Measurements from ENCODE around the gene CATSPERB. TPM values are rescaled to one million over a fixed set of nuclear protein-coding genes. Genes with fewer than 3 reads are reported as not detected.
"Not testable (repeated sequence)": the region's sequence is repeated elsewhere in the genome, so short reads cannot be mapped to it uniquely, and the experiment has no call there.

The CATSPERB gene
- total and polyA plus RNA-seq, 2 of the 8 experiments (the other 6 are each of a cell fraction or from before 2014, with no cell fraction given): 0.11 to 0.30 TPM

- no peak for TF ChIP-seq CTCF (IDR thresholded peaks at IDR 0.05; ENCODE audit: control extremely low read depth in 1 of 3, insufficient read depth in 1 of 3, low read depth in 1 of 3, low read length in 3 of 3)
- TF ChIP-seq POLR2A (IDR thresholded peaks at IDR 0.05; ENCODE audit: control extremely low read depth in 1 of 2, low read depth in 2 of 2, low read length in 2 of 2): no peak
- no peak for TF ChIP-seq ZNF274 (IDR thresholded peaks at IDR 0.05; ENCODE audit: borderline replicate concordance, extremely low read depth, low read length)
- TF ChIP-seq CTBP2 (IDR thresholded peaks at IDR 0.05; ENCODE audit: borderline replicate concordance, insufficient read depth, insufficient read length, low read length): no peak
- no peak for TF ChIP-seq JUND (IDR thresholded peaks at IDR 0.05; ENCODE audit: low read length)
- TF ChIP-seq JUN (IDR thresholded peaks at IDR 0.05; ENCODE audit: low read depth, low read length): no peak
- TF ChIP-seq, protein P1, sequence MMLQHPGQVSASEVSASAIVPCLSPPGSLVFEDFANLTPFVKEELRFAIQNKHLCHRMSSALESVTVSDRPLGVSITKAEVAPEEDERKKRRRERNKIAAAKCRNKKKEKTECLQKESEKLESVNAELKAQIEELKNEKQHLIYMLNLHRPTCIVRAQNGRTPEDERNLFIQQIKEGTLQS (IDR thresholded peaks at IDR 0.05; ENCODE audit: insufficient read depth, low read depth, low read length): no peak
Observed at GRCh38 chr14:91595736-91596135, 136.2 kb downstream of the CATSPERB start (continued).

DNA sequence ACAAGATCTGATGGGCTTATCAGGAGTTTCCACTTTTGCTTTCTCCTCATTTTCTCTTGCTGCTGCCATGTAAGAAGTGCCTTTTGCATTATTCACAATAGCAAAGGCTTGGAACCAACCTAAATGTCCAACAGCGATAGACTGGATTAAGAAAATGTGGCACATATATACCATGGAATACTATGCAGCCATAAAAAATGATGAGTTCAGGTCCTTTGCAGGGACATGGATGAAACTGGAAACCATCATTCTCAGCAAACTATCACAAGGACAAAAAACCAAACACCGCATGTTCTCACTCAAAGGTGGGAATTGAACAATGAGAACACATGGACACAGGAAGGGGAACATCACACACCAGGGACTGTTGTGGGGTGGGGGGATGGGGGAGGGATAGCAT is 137.9 kb downstream of the CATSPERB start:
- H2BK12ac ChIP-seq (ENCODE audit: low read depth, low read length); H3K27me3 ChIP-seq (replicated peaks in 1 of 4; ENCODE audit: control insufficient read depth in 3 of 4, extremely low read depth in 1 of 4, insufficient read depth in 3 of 4, low read length in 3 of 4); H3K27ac ChIP-seq (ENCODE audit: low read depth, low read length); H4K91ac ChIP-seq (replicated peaks; ENCODE audit: insufficient read length, low read length); H2AK5ac ChIP-seq (ENCODE audit: low read depth, low read length); H2BK120ac ChIP-seq (replicated peaks; ENCODE audit: low read depth, low read length); H3K9ac ChIP-seq (replicated peaks in 1 of 4; ENCODE audit: extremely low read depth in 1 of 4, low read depth in 3 of 4, low read length in 3 of 4); H2BK20ac ChIP-seq (ENCODE audit: low read length); CTCF ChIA-PET (ENCODE audit: partially characterized antibody); POLR2A ChIA-PET (ENCODE audit: partially characterized antibody); H3K79me1 ChIP-seq (ENCODE audit: low read depth, low read length); H3K56ac ChIP-seq (replicated peaks; ENCODE audit: insufficient read length, low read depth, low read length); H2AFZ ChIP-seq (ENCODE audit: low read length); H3K14ac ChIP-seq (ENCODE audit: insufficient read length); H3K79me2 ChIP-seq (ENCODE audit: control insufficient read depth in 1 of 2, insufficient read depth in 2 of 2, low read length in 2 of 2); H3K23ac ChIP-seq (ENCODE audit: insufficient read length); H3K36me3 ChIP-seq (ENCODE audit: control insufficient read depth in 2 of 4, insufficient read depth in 4 of 4, low read length in 3 of 4); H3K4me3 ChIP-seq (ENCODE audit: extremely low read depth in 1 of 4, insufficient read depth in 2 of 4, low read depth in 3 of 4, low read length in 4 of 4); H4K8ac ChIP-seq (ENCODE audit: extremely low read depth, insufficient read depth, low read length); H2BK15ac ChIP-seq (ENCODE audit: low read length); H3K4ac ChIP-seq (replicated peaks; ENCODE audit: insufficient read length, low read depth, low read length); H3K9me3 ChIP-seq (ENCODE audit: insufficient read depth in 2 of 2, low read depth in 1 of 2, low read length in 1 of 2); FAIRE-seq; H4K5ac ChIP-seq (ENCODE audit: insufficient read length, low read depth, low read length); H4K20me1 ChIP-seq (replicated peaks in 1 of 2; ENCODE audit: control insufficient read depth in 1 of 2, insufficient read depth in 2 of 2, low read length in 2 of 2); H3K4me1 ChIP-seq (replicated peaks in 1 of 4; ENCODE audit: control insufficient read depth in 3 of 4, insufficient read depth in 4 of 4, low read length in 3 of 4); H3K18ac ChIP-seq (ENCODE audit: extremely low read depth, low read length); H2BK5ac ChIP-seq (ENCODE audit: low read depth, low read length); H3K23me2 ChIP-seq (ENCODE audit: low read depth, low read length); H3K4me2 ChIP-seq (ENCODE audit: insufficient read depth in 1 of 2, low read depth in 2 of 2, low read length in 2 of 2); DNase-seq (ENCODE audit: low read depth in 1 of 2, low spot score in 2 of 2): not testable (repeated sequence)
- WGBS, 2 experiments (ENCODE audit: extremely low coverage in 1 of 2, insufficient coverage in 1 of 2, insufficient read length in 1 of 2, insufficient replicate concordance in 2 of 2, low coverage in 1 of 2, low lambda C conversion rate in 2 of 2, missing lambda C conversion rate in 1 of 2): 72% methylated on average over 2 of the region's 2 CpGs; no CpG with 5 or more reads in 1 of the 2 experiments

All from H1 (cell line).